ENCODE results near the gene ASPHD2.
"Not testable (repeated sequence)": the region's sequence is repeated elsewhere in the genome, so short reads cannot be mapped to it uniquely, and the experiment has no call there.

The ASPHD2 gene

GRCh38 chr22:26416670-26417276, 12.3 kb upstream of the ASPHD2 start:
- DNase-seq (ENCODE audit: low read depth) = no peak

DNA sequence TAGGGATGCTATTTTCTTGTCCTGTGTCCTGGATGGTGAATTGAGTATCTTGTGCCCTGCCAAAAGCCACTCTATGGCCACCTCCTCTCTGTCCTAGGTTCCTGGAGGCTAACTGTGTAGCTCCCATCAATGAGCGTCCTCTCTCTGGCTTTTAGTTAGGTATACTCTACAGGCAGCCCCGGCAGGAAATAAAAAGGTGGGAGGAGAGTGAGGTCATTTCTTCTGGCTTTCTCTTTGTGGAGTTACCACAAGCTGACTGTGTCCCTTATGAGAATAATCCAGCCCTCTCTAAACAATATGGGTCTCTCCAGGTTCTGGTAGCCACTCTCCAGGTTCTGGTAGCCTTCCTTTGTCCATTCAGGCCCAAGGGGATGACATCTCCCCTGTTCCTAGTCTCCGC, 11.7 kb upstream of the ASPHD2 start:
- no peak for DNase-seq (ENCODE audit: low read depth)

GRCh38 chr22:26418620-26419019, 10.4 kb upstream of the ASPHD2 start:
- no peak for DNase-seq (ENCODE audit: low read depth)

DNA sequence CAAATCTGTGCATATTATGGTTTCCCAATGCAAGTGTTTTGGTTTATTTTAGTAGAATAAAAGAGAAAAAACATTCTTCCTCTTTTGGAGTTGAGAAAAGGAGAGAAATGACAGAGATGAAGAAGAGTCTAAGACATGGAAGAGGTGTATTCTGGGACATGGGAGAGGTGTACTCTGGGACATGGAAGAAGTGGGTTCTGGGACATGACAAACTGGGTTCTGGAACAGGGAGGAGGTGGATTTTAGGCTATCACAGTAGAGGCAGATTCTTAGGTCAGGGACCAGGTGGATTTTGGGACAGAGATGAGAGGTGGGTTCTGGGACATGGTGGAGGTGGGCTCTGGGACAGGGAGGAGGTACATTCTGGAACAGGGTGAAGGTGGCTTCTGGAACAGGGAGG, 2.1 kb upstream of the ASPHD2 start:
- no peak for DNase-seq (ENCODE audit: low read depth)

GRCh38 chr22:26429458-26430286, 612 bp downstream of the ASPHD2 start:
- DNase-seq (ENCODE audit: low read depth) = no peak

GRCh38 chr22:26430600-26430999, 1.5 kb downstream of the ASPHD2 start:
- no peak for DNase-seq (ENCODE audit: low read depth)

GRCh38 chr22:26431261-26431995, 2.4 kb downstream of the ASPHD2 start:
- DNase-seq (ENCODE audit: low read depth) = no peak

DNA sequence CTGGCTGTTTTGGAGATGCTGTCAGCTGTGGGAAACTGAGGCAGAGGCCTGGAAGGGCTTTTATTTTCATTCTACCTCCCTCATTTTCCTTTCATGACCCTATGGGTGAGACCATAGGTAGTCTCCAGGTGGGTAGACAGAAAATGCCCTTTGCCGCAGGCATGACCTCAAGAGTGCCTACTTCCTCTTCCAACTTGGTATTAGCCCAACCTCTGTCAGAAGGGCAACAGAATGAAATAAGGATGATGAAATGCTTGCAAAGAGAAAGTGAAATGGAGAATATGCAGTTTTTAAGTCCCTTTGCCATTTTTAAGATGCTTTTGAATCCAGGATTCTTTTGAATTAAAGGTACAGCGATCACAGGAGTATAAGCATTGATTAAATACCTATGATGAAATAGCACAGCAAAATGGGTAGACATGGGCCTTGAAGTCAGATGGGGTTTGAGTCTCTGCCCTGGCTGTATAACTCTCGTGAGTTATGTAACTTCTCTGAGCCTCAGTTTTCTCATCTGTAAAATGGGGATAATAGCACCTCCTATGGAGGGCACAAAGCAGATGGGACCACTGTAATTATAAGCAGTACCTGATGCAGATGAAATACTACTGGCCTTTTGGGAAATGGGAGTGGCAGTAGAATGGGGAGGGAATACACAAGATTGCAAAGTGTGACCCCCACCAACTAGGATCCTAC, 3.7 kb downstream of the ASPHD2 start:
- no peak for DNase-seq (ENCODE audit: low read depth)

- DNase-seq (ENCODE audit: low read depth) = no peak
These were observed 4.7 kb downstream of the ASPHD2 start for GRCh38 chr22:26433805-26434204.

GRCh38 chr22:26435327-26436093, 6.5 kb downstream of the ASPHD2 start:
- DNase-seq (ENCODE audit: low read depth) = no peak

DNA sequence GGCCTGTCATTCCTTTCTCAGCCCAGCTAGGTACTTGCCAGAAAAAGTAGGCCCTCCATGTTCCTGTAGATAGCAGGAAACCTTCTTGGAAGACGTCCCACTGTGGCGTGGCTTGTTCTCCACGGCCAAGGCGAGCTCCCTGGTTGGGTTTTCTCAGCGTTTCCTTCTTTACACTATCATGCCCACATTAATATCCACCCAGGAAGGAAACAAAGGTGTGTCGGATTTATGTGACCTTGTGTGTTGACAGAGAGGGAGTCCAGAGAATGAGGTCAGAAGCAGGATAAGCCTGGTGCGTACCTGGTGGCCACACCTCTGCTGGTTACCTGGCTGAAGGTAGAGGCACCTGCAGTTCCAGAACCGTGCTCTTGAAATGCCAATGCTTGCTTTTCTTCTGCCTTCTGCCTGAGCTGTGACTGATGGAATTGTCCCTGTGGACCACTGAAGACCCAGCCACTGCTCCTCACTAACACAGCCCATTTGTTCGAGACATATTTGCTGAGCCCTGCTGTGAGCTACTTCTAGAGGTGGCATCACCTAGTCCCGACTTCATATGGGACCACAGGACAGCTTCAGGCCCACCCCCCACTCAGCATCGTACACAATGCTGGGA, 7.9 kb downstream of the ASPHD2 start:
- DNase-seq (ENCODE audit: low read depth) = no peak

DNA sequence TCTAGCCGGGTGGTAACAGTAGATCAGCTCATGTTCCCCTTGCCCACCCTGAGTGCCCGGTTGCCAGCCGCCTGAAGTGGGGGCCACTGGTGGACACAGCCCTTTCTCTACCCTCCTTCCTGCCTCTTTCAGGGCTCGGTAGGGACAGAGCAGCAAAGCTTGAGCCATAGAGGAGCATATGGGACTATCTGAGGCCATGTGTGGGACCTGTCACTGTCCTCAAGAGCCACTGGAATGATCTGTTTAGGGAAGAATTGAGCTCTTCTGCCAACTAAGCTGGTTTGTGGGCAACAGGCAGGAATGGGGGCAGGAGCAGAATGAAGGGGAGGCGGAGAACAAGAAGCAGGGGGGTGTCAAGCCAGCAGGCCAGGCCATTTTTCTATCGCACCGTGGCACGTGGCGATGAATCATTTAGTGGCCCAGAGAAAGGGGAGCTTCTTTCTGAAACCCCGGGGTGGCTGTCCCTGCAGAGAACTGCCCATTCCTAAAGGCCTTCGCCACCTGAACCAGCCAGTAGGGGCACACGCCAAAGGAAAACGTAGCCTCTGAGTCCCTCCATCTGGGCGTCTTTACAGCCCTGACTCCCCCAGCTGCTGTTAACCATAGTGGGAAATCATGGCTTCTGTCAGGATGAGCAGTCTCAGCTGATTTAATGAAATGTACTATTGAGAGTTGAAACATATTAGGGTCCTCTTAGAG, 8.8 kb downstream of the ASPHD2 start:
- no peak for DNase-seq (ENCODE audit: low read depth)

DNA sequence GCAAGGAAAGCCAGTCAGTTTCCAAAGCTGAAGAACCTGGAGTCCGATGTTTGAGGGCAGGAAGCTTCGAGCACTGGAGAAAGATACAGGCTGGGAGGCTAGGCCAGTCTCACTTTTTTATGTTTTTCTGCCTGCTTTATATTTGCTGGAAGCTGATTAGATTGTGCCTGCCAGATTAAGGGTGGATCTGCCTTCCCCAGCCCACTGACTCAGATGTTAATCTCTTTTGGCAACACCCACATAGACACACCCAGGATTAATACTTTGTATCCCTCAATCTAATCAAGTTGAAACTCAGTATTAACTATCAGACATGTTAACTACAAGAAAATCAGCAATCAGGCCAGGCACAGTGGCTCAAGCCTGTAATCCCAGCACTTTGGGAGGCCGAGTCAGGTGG, 9.7 kb downstream of the ASPHD2 start:
- DNase-seq (ENCODE audit: low read depth) = not testable (repeated sequence)

DNA sequence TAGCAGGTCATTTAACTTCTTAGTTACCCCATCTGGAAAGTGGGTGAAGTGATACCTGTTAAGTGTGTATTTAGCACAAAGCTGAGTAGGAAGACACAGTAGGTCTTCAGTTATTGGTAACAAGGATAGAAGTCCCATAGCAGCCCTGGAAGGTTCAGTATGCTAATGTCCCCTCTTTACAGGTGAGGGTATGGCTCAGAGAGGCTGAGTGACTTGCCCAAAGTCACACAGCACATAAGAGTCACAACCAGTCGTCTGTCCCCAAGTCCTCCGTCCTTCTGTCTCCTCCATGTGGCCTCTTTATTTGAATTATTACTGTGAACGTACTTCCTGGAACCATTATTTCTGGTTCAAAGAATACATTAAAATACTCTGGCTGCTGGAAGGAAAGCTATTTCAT, 10.5 kb downstream of the ASPHD2 start:
- DNase-seq (ENCODE audit: low read depth) = no peak

DNA sequence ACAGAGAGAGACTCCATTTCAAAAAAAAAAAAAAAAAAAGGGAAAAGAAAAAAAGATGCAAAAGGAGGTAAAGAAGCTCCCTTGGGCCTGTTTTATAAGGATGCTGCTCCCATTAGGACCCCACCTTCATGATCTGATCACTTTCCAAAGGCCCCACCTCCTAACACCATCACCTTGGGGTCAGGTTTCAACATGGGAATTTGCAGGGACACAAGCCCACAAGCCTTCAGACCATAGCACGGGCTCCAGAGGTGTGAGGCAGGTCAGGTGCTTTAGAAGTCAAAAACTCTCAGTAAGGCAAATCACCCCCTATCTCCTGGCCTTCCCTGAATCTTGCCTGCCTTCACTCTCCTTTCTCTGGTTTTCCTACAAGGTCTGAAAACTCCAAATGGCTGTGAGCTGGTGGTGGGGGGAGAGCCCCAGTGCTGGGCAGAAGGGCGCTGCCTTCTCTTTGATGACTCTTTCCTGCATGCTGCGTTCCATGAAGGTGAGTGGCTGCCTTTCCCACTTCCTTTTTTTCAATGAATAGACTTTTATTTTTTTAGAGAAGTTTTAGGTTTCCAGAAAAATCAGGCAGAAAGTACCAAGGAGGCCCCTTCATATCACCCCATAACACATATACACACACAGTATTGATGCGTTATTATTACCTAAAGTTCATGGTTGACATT, 13.2 kb downstream of the ASPHD2 start:
- DNase-seq (ENCODE audit: low read depth) = no peak

- DNase-seq (ENCODE audit: low read depth) = no peak
These were observed 15.0 kb downstream of the ASPHD2 start for GRCh38 chr22:26443901-26444690.

DNA sequence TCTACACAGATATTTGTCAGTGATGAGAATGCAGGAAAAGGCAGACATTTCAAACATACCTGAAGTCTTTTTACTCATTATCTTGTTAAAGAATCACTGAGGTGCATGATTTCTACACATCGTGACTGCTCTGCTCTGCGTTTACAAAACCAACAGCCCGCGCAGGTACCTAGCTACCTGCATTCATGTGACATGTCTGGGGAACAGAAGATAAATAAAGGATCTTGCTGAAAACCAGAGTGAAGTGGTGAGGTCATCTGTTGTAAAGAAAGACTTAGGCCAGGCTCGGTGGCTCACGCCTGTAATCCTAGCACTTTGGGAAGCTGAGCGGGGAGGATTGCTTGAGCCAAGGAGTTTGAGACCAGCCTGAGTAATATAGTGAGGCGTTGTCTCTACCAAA, 15.7 kb downstream of the ASPHD2 start:
- no peak for DNase-seq (ENCODE audit: low read depth)

GRCh38 chr22:26445577-26446275, 16.7 kb downstream of the ASPHD2 start:
- DNase-seq (ENCODE audit: low read depth) = no peak
